ENCODE measurements around the gene MLST8. TPM values are rescaled to one million over a fixed set of nuclear protein-coding genes. Genes with fewer than 3 reads are reported as not detected.

MLST8 gene
- total and polyA plus RNA-seq, 2 of the 8 experiments (the other 6 are each of a cell fraction or from before 2014, with no cell fraction given), result 67.6 to 321 TPM

DNA sequence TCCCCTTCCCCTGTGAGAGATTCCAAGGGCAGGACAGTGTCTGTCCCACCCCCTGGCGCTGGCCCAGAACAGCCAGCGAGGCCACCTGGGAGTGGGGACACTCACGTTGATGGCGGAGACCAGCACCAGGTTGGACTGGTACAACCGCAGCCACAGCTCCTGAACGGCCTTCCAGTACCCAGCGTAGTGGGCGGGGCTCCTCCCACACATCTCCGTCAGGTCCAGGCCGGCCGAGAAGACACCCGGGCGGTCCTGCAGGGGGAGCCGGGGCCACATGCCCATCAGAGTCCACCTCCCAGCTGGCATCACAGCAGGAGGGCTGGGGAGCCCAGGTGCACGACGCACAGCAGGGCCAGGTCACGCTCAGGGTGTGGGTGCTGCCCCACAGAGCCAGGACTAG, 39.0 kb downstream of the MLST8 start:
- Histone ChIP-seq H3K14ac (ENCODE audit: insufficient read length) (no peak overlapping the region), H3K4me2 (ENCODE audit: insufficient read depth in 1 of 2, low read depth in 2 of 2, low read length in 2 of 2) (no peak overlapping the region), H3K9ac (replicated peaks in 1 of 4; ENCODE audit: extremely low read depth in 1 of 4, low read depth in 3 of 4, low read length in 3 of 4) (no peak overlapping the region), H3K18ac (ENCODE audit: extremely low read depth, low read length) (no peak overlapping the region), H3K4me1 (replicated peaks in 1 of 4; ENCODE audit: control insufficient read depth in 3 of 4, insufficient read depth in 4 of 4, low read length in 3 of 4) (no peaks in the 10 kb centered on the region), H2BK12ac (ENCODE audit: low read depth, low read length) (no peak overlapping the region), H3K23me2 (ENCODE audit: low read depth, low read length) (no peaks in the 10 kb centered on the region), H3K23ac (ENCODE audit: insufficient read length) (no peak overlapping the region), H2BK5ac (ENCODE audit: low read depth, low read length) (no peak overlapping the region), H3K36me3 (ENCODE audit: control insufficient read depth in 2 of 4, insufficient read depth in 4 of 4, low read length in 3 of 4) (peaks cover 18 to 44% (median 32%) of the 10 kb centered on the region in 4 experiments), H3K79me2 (ENCODE audit: control insufficient read depth in 1 of 2, insufficient read depth in 2 of 2, low read length in 2 of 2) (peaks cover 0 to 8% of the 10 kb centered on the region in 2 experiments; a peak in 2 of 4 replicates), H3K27ac (ENCODE audit: low read depth, low read length) (no peak overlapping the region), H2AK5ac (ENCODE audit: low read depth, low read length) (no peak overlapping the region), H2BK120ac (replicated peaks; ENCODE audit: low read depth, low read length) (no peak overlapping the region), H3K79me1 (ENCODE audit: low read depth, low read length) (no peaks in the 10 kb centered on the region; the same call in 1 of the 2 replicates), H3K4me3 (ENCODE audit: extremely low read depth in 1 of 4, insufficient read depth in 2 of 4, low read depth in 3 of 4, low read length in 4 of 4) (no peak overlapping the region), H4K91ac (replicated peaks; ENCODE audit: insufficient read length, low read length) (no peak overlapping the region), H3K56ac (replicated peaks; ENCODE audit: insufficient read length, low read depth, low read length) (no peak overlapping the region), H2AFZ (ENCODE audit: low read length) (no peak overlapping the region), H3K27me3 (replicated peaks in 1 of 4; ENCODE audit: control insufficient read depth in 3 of 4, extremely low read depth in 1 of 4, insufficient read depth in 3 of 4, low read length in 3 of 4) (no peaks in the 10 kb centered on the region), H2BK15ac (ENCODE audit: low read length) (no peak overlapping the region), H2BK20ac (ENCODE audit: low read length) (no peak overlapping the region), H3K9me3 (ENCODE audit: insufficient read depth in 2 of 2, low read depth in 1 of 2, low read length in 1 of 2) (no peaks in the 10 kb centered on the region), H4K5ac (ENCODE audit: insufficient read length, low read depth, low read length) (no peak overlapping the region), H4K8ac (ENCODE audit: extremely low read depth, insufficient read depth, low read length) (no peak overlapping the region), H4K20me1 (replicated peaks in 1 of 2; ENCODE audit: control insufficient read depth in 1 of 2, insufficient read depth in 2 of 2, low read length in 2 of 2) (peaks cover 4 to 19% of the 10 kb centered on the region in 2 experiments), H3K4ac (replicated peaks; ENCODE audit: insufficient read length, low read depth, low read length) (no peak overlapping the region)
- TF ChIP-seq RBBP5 (IDR thresholded peaks at IDR 0.05; ENCODE audit: borderline replicate concordance, low read depth, low read length) (no peak), FOSL1 (IDR thresholded peaks at IDR 0.05; ENCODE audit: insufficient read depth, low read depth, low read length) (no peak), CTCF (IDR thresholded peaks at IDR 0.05; ENCODE audit: control extremely low read depth in 1 of 3, insufficient read depth in 1 of 3, low read depth in 1 of 3, low read length in 3 of 3) (peak; percentile 13 to 44 (median 41); a peak in 2 of 4 replicates), SIRT6 (IDR thresholded peaks at IDR 0.05; ENCODE audit: low read length) (no peak), MAX (IDR thresholded peaks at IDR 0.05) (0 out of 2 replicates have a peak, but pooled peaks have one; percentile 19), RAD21 (IDR thresholded peaks at IDR 0.05 in 1 of 2, conservative IDR thresholded peaks at IDR 0.05 in 1 of 2; ENCODE audit: low read depth in 2 of 2, low read length in 2 of 2) (peak; percentile 13 to 39; a peak in 2 of 4 replicates)
- ChIA-PET CTCF (ENCODE audit: partially characterized antibody) (interaction anchor here (1.1 to 2.1 kb wide), 4 partner anchors 9 to 257 kb away, joined by 3 to 9 read pairs (median 4); partner anchors contain the start of gene DNASE1L2), POLR2A (ENCODE audit: partially characterized antibody) (interaction anchor here (1.6 to 1.9 kb wide), 2 partner anchors 7 to 12 kb away, joined by 3 to 5 read pairs; no protein-coding TSS in a partner anchor)
- 93% methylated on average over 17 of the region's 17 CpGs; no CpG with 5 or more reads in 1 of the 2 experiments for WGBS, 2 experiments (ENCODE audit: extremely low coverage in 1 of 2, insufficient coverage in 1 of 2, insufficient read length in 1 of 2, insufficient replicate concordance in 2 of 2, low coverage in 1 of 2, low lambda C conversion rate in 2 of 2, missing lambda C conversion rate in 1 of 2)
- DNase-seq (ENCODE audit: low read depth in 1 of 2, low spot score in 2 of 2), result no peak
- no peak for FAIRE-seq

All from H1 (cell line).